Effector memory CD8-positive, alpha-beta T cell (primary cell): ENCODE data around the gene THSD7A.

Experiments
- ATAC-seq: fragments of 150-1000 bp; cut with Tn5 transposase; replicated peaks from 2 replicates; pipeline ENCODE4 v1.10.0; 2021; ENCODE audit warnings: mild to moderate bottlenecking, moderate library complexity
- DNase-seq, 3 experiments: peaks; one replicate each; pipeline ENCODE4 v3.0.0; 2021
- H3K27ac Mint-ChIP-seq, 2 donors: one replicate each; pipeline ENCODE4 v1.8.0; 2022; ENCODE audit warnings: mild to moderate bottlenecking in 2 of 2, mixed read lengths in 2 of 2, moderate library complexity in 2 of 2
- H3K27me3 Mint-ChIP-seq, 2 donors: one replicate each; pipeline ENCODE4 v1.8.0; 2022; ENCODE audit warnings: mixed read lengths in 2 of 2
- H3K36me3 Mint-ChIP-seq: one replicate; pipeline ENCODE4 v1.8.0; 2022; ENCODE audit warnings: mild to moderate bottlenecking, moderate library complexity, mixed read lengths; ENCODE audit not compliant: insufficient read depth
- H3K4me1 Mint-ChIP-seq, 2 donors: one replicate each; pipeline ENCODE4 v1.8.0; 2022; ENCODE audit warnings: low read depth in 2 of 2, mixed read lengths in 2 of 2
- H3K4me3 Mint-ChIP-seq, 2 donors: one replicate each; pipeline ENCODE4 v1.8.0; 2022; ENCODE audit warnings: mild to moderate bottlenecking in 2 of 2, mixed read lengths in 2 of 2, moderate library complexity in 2 of 2
- H3K9me3 Mint-ChIP-seq, 2 donors: one replicate each; pipeline ENCODE4 v1.8.0; 2022; ENCODE audit warnings: mixed read lengths in 2 of 2

Gene THSD7A

GRCh38 chr7:11505471-11505985 is 326.5 kb downstream of the THSD7A start:
- Mint-ChIP-seq H3K4me3 (no peak overlapping the region), H3K36me3 (no peaks in the 10 kb centered on the region), H3K9me3 (peaks cover 8 to 16% of the 10 kb centered on the region in 2 donors), H3K27me3 (no peaks in the 10 kb centered on the region), H3K27ac (no peak overlapping the region), H3K4me1 (no peaks in the 10 kb centered on the region)
- no peak for ATAC-seq
- no peak for DNase-seq

GRCh38 chr7:11492307-11492706 is 339.7 kb downstream of the THSD7A start:
- DNase-seq (no peak), ATAC-seq (no peak)
- no peaks in the 10 kb centered on the region for H3K4me1 Mint-ChIP-seq
- no peak overlapping the region for H3K4me3 Mint-ChIP-seq
- H3K27ac Mint-ChIP-seq, result no peak overlapping the region
- no peaks in the 10 kb centered on the region for H3K27me3 Mint-ChIP-seq
- peaks cover 6 to 15% of the 10 kb centered on the region in 2 donors for H3K9me3 Mint-ChIP-seq
- no peaks in the 10 kb centered on the region for H3K36me3 Mint-ChIP-seq

GRCh38 chr7:11491811-11492210 is 340.2 kb downstream of the THSD7A start:
- H3K27ac Mint-ChIP-seq, result no peak overlapping the region
- no peak for ATAC-seq
- DNase-seq, result no peak
- no peaks in the 10 kb centered on the region for H3K36me3 Mint-ChIP-seq
- no peak overlapping the region for H3K4me3 Mint-ChIP-seq
- peaks cover 4 to 15% of the 10 kb centered on the region in 2 donors for H3K9me3 Mint-ChIP-seq
- H3K4me1 Mint-ChIP-seq, result no peaks in the 10 kb centered on the region
- no peaks in the 10 kb centered on the region for H3K27me3 Mint-ChIP-seq

- Mint-ChIP-seq H3K36me3 (no peaks in the 10 kb centered on the region), H3K4me3 (no peak overlapping the region), H3K27ac (no peak overlapping the region), H3K9me3 (peaks cover 1 to 8% of the 10 kb centered on the region in 2 donors), H3K27me3 (no peaks in the 10 kb centered on the region), H3K4me1 (no peaks in the 10 kb centered on the region)
- ATAC-seq (no peak), DNase-seq (no peak)
These were observed 342.7 kb downstream of the THSD7A start for GRCh38 chr7:11489280-11489679.

GRCh38 chr7:11486271-11486670 is 345.7 kb downstream of the THSD7A start:
- ATAC-seq, result no peak
- Mint-ChIP-seq H3K4me3 (no peak overlapping the region), H3K27ac (no peak overlapping the region), H3K4me1 (no peaks in the 10 kb centered on the region), H3K9me3 (peaks cover 0 to 14% of the 10 kb centered on the region in 2 donors), H3K27me3 (no peaks in the 10 kb centered on the region), H3K36me3 (no peaks in the 10 kb centered on the region)
- no peak for DNase-seq

GRCh38 chr7:11485636-11486035 is 346.4 kb downstream of the THSD7A start:
- Mint-ChIP-seq H3K4me3 (no peak overlapping the region), H3K36me3 (no peaks in the 10 kb centered on the region), H3K4me1 (no peaks in the 10 kb centered on the region), H3K9me3 (peaks cover 0 to 14% of the 10 kb centered on the region in 2 donors), H3K27ac (no peak overlapping the region), H3K27me3 (no peaks in the 10 kb centered on the region)
- ATAC-seq (no peak), DNase-seq (no peak)

GRCh38 chr7:11480143-11480542 is 351.9 kb downstream of the THSD7A start:
- H3K4me1 Mint-ChIP-seq, result no peaks in the 10 kb centered on the region
- ATAC-seq (no peak), DNase-seq (no peak)
- peaks cover 3% of the 10 kb centered on the region for H3K36me3 Mint-ChIP-seq
- H3K27ac Mint-ChIP-seq, result no peak overlapping the region
- no peaks in the 10 kb centered on the region for H3K27me3 Mint-ChIP-seq
- no peak overlapping the region for H3K4me3 Mint-ChIP-seq
- H3K9me3 Mint-ChIP-seq, result peaks cover 0 to 7% of the 10 kb centered on the region in 2 donors

- Mint-ChIP-seq H3K9me3 (peaks cover 0 to 2% of the 10 kb centered on the region in 2 donors), H3K36me3 (peaks cover 3% of the 10 kb centered on the region), H3K27ac (no peak overlapping the region), H3K27me3 (no peaks in the 10 kb centered on the region), H3K4me3 (no peak overlapping the region), H3K4me1 (no peaks in the 10 kb centered on the region)
- DNase-seq (no peak), ATAC-seq (no peak)
These were observed 353.1 kb downstream of the THSD7A start for GRCh38 chr7:11478882-11479281.

- Mint-ChIP-seq H3K9me3 (no peaks in the 10 kb centered on the region), H3K36me3 (peaks cover 3% of the 10 kb centered on the region), H3K27ac (no peak overlapping the region), H3K27me3 (no peaks in the 10 kb centered on the region), H3K4me1 (no peaks in the 10 kb centered on the region), H3K4me3 (no peak overlapping the region)
- ATAC-seq (no peak), DNase-seq (no peak)
These were observed 353.6 kb downstream of the THSD7A start for GRCh38 chr7:11478426-11478825.

- no peak for DNase-seq
- Mint-ChIP-seq H3K4me1 (no peaks in the 10 kb centered on the region), H3K9me3 (no peaks in the 10 kb centered on the region), H3K27me3 (no peaks in the 10 kb centered on the region), H3K27ac (no peak overlapping the region), H3K4me3 (no peak overlapping the region), H3K36me3 (peaks cover 3% of the 10 kb centered on the region)
- no peak for ATAC-seq
These were observed 357.0 kb downstream of the THSD7A start for GRCh38 chr7:11474902-11475585.

GRCh38 chr7:11473807-11474424 is 358.1 kb downstream of the THSD7A start:
- Mint-ChIP-seq H3K4me3 (no peak overlapping the region), H3K27me3 (no peaks in the 10 kb centered on the region), H3K36me3 (peaks cover 3% of the 10 kb centered on the region), H3K4me1 (no peaks in the 10 kb centered on the region), H3K27ac (no peak overlapping the region), H3K9me3 (no peaks in the 10 kb centered on the region)
- DNase-seq, result no peak
- no peak for ATAC-seq

- H3K27me3 Mint-ChIP-seq, result no peaks in the 10 kb centered on the region
- H3K4me3 Mint-ChIP-seq, result no peak overlapping the region
- H3K36me3 Mint-ChIP-seq, result peaks cover 3% of the 10 kb centered on the region
- H3K4me1 Mint-ChIP-seq, result no peaks in the 10 kb centered on the region
- ATAC-seq, result no peak
- no peak overlapping the region for H3K27ac Mint-ChIP-seq
- H3K9me3 Mint-ChIP-seq, result no peaks in the 10 kb centered on the region
- DNase-seq, result no peak
These were observed 358.8 kb downstream of the THSD7A start for GRCh38 chr7:11473220-11473619.

GRCh38 chr7:11472646-11473045 is 359.4 kb downstream of the THSD7A start:
- no peak for ATAC-seq
- no peak for DNase-seq
- no peaks in the 10 kb centered on the region for H3K27me3 Mint-ChIP-seq
- no peak overlapping the region for H3K4me3 Mint-ChIP-seq
- no peak overlapping the region for H3K27ac Mint-ChIP-seq
- no peaks in the 10 kb centered on the region for H3K9me3 Mint-ChIP-seq
- H3K36me3 Mint-ChIP-seq, result peaks cover 3% of the 10 kb centered on the region
- H3K4me1 Mint-ChIP-seq, result no peaks in the 10 kb centered on the region

- DNase-seq, result no peak
- ATAC-seq, result no peak
- H3K4me1 Mint-ChIP-seq, result no peaks in the 10 kb centered on the region
- H3K27me3 Mint-ChIP-seq, result no peaks in the 10 kb centered on the region
- no peak overlapping the region for H3K4me3 Mint-ChIP-seq
- no peak overlapping the region for H3K27ac Mint-ChIP-seq
- H3K9me3 Mint-ChIP-seq, result peaks cover 0 to 3% of the 10 kb centered on the region in 2 donors
- peaks cover 2% of the 10 kb centered on the region for H3K36me3 Mint-ChIP-seq
These were observed 360.7 kb downstream of the THSD7A start for GRCh38 chr7:11471255-11471654.
